OCI-LY7 (cell line): Measurements from ENCODE around the gene GNG7. TPM values are rescaled to one million over a fixed set of nuclear protein-coding genes. Genes with fewer than 3 reads are reported as not detected.

ENCODE experiments used
- BruUV-seq: library from RNA; stranded (reverse); fragments of 400-500 nt; replicated peaks from 2 replicates; lab custom pipeline; 2021; lab: Mats Ljungman, UMichigan
- CTCF ChIA-PET: fragments of 300-600 bp; sonication (Branson Sonifier 250); formaldehyde crosslinking; loops from one replicate; lab custom pipeline; 2022; ENCODE audit warnings: antibody characterized with exemption; ENCODE audit not compliant: unreplicated experiment; lab: Charles Lee
- POLR2A ChIA-PET: fragments of 300-600 bp; sonication (Branson Sonifier 250); formaldehyde crosslinking; loops from one replicate; lab custom pipeline; 2022; ENCODE audit warnings: antibody characterized with exemption; lab: Charles Lee
- DNase-seq: peaks from one replicate; pipeline ENCODE4 v3.0.0-alpha.2; 2015; ENCODE audit warnings: low spot score
- H2AFZ ChIP-seq: fragments of 200-600 bp; sonication (generic), shearing (Covaris generic); 2 replicates; pipeline ENCODE4 v1.6.1; 2014; ENCODE audit warnings: mild to moderate bottlenecking, antibody characterized with exemption, low read length, moderate library complexity
- H3K27ac ChIP-seq: fragments of 200-600 bp; sonication (generic); 2 replicates; pipeline ENCODE4 v1.5.1; 2014; ENCODE audit warnings: mixed run types, low read depth, mild to moderate bottlenecking, moderate library complexity, low read length, inconsistent platforms; ENCODE audit not compliant: poor library complexity, severe bottlenecking
- H3K36me3 ChIP-seq: fragments of 200-600 bp; sonication (generic); 2 replicates; pipeline ENCODE4 v1.6.1; 2014; ENCODE audit warnings: mild to moderate bottlenecking, antibody characterized with exemption, low read length, moderate library complexity, mixed read lengths; ENCODE audit not compliant: insufficient read depth
- H3K4me1 ChIP-seq: fragments of 200-600 bp; sonication (generic); 2 replicates; pipeline ENCODE4 v1.5.1; 2014; ENCODE audit warnings: mild to moderate bottlenecking, low read length; ENCODE audit not compliant: insufficient read depth, poor library complexity, severe bottlenecking
- H3K4me2 ChIP-seq: fragments of 200-600 bp; sonication (generic); 2 replicates; pipeline ENCODE4 v1.6.1; 2014; ENCODE audit warnings: mild to moderate bottlenecking, low read length
- H3K4me3 ChIP-seq: fragments of 200-600 bp; sonication (generic); 2 replicates; pipeline ENCODE4 v1.5.1; 2014; ENCODE audit warnings: mild to moderate bottlenecking, low read depth, low read length; ENCODE audit not compliant: poor library complexity, severe bottlenecking
- H3K79me2 ChIP-seq: fragments of 200-600 bp; sonication (generic); 2 replicates; pipeline ENCODE4 v1.6.1; 2016; ENCODE audit warnings: low read depth, mild to moderate bottlenecking, low read length, moderate library complexity, mixed read lengths; ENCODE audit not compliant: insufficient read depth
- H3K9me2 ChIP-seq: fragments of 200-600 bp; sonication (generic); 2 replicates; pipeline ENCODE4 v1.6.1; 2016; ENCODE audit warnings: mild to moderate bottlenecking, low read length, mixed read lengths; ENCODE audit not compliant: insufficient read depth
- H3K9me3 ChIP-seq: fragments of 200-600 bp; sonication (generic); 2 replicates; pipeline ENCODE4 v1.6.1; 2014; ENCODE audit warnings: mild to moderate bottlenecking, mixed run types, low read length, mixed read lengths
- H4K20me1 ChIP-seq: fragments of 200-600 bp; sonication (generic); 2 replicates; pipeline ENCODE4 v1.6.1; 2014; ENCODE audit warnings: mild to moderate bottlenecking, antibody characterized with exemption, low read length, moderate library complexity, mixed read lengths; ENCODE audit not compliant: insufficient read depth
- CTCF ChIP-seq: fragments of 200-600 bp; sonication (generic); conservative IDR thresholded peaks from 2 replicates; pipeline ENCODE4 v1.5.1; 2014; ENCODE audit warnings: mild to moderate bottlenecking, antibody characterized with exemption, low read length, moderate library complexity, mixed read lengths
- EZH2phosphoT487 ChIP-seq: fragments of 200-600 bp; sonication (generic); IDR thresholded peaks from 2 replicates; pipeline ENCODE4 v1.6.1; 2018; ENCODE audit warnings: low read depth, borderline replicate concordance, mild to moderate bottlenecking, mixed run types, antibody characterized with exemption, low read length, moderate library complexity, mixed read lengths
- intact Hi-C: fragments of 100-400 bp; cut with micrococcal nuclease; formaldehyde crosslinking; loops from one replicate; pipeline ENCODE4 v1.10.0; 2022; ENCODE audit not compliant: unreplicated experiment
- total RNA-seq, 2 experiments: library from RNA; depleted of rRNA in 1 of 2; stranded (reverse); fragments of >200 nt in 1 of 2; shearing (Covaris generic) in 1 of 2; gene quantifications; 2 replicates each; pipeline ENCODE4 v1.2.3, GENCODE V29; 2014 to 2022

The GNG7 gene
- total RNA-seq, 2 experiments from 2014 or later = 13.9 to 15.3 TPM

- Histone ChIP-seq H3K4me3 (no peak overlapping the region), H3K4me2 (no peak overlapping the region), H3K4me1 (peaks cover 6% of the 10 kb centered on the region), H3K79me2 (no peaks in the 10 kb centered on the region), H3K36me3 (no peaks in the 10 kb centered on the region), H3K9me2 (no peaks in the 10 kb centered on the region), H4K20me1 (no peaks in the 10 kb centered on the region), H3K27ac (no peak overlapping the region), H3K9me3 (no peaks in the 10 kb centered on the region; the same call in 1 of the 2 replicates), H2AFZ (no peak overlapping the region)
- TF ChIP-seq EZH2phosphoT487 (no peak), CTCF (no peak)
- intact Hi-C loops = no loop called here
- CTCF ChIA-PET = no interaction called here
- BruUV-seq = no TSS peak
- no peak for DNase-seq
- POLR2A ChIA-PET = no interaction called here
Measured at GRCh38 chr19:2534423-2535013, 168.0 kb downstream of the GNG7 start.

GRCh38 chr19:2533686-2534422 lies 168.6 kb downstream of the GNG7 start:
- BruUV-seq = no TSS peak
- Histone ChIP-seq H3K9me3 (no peaks in the 10 kb centered on the region; the same call in 1 of the 2 replicates), H3K4me2 (no peak overlapping the region), H3K36me3 (no peaks in the 10 kb centered on the region), H4K20me1 (no peaks in the 10 kb centered on the region), H2AFZ (no peak overlapping the region), H3K79me2 (no peaks in the 10 kb centered on the region), H3K9me2 (no peaks in the 10 kb centered on the region), H3K4me3 (no peak overlapping the region), H3K27ac (no peak overlapping the region), H3K4me1 (peaks cover 6% of the 10 kb centered on the region)
- no peak for DNase-seq
- TF ChIP-seq EZH2phosphoT487 (no peak), CTCF (no peak)
- ChIA-PET CTCF (no interaction called here), POLR2A (no interaction called here)
- intact Hi-C loops = no loop called here

- ChIA-PET CTCF (no interaction called here), POLR2A (no interaction called here)
- no peak overlapping the region for H3K4me2 ChIP-seq
- no peak for DNase-seq
- no peak for TF ChIP-seq CTCF
- no peak for TF ChIP-seq EZH2phosphoT487
- H3K9me3 ChIP-seq = no peaks in the 10 kb centered on the region; the same call in 1 of the 2 replicates
- peaks cover 6% of the 10 kb centered on the region for H3K4me1 ChIP-seq
- intact Hi-C loops = no loop called here
- no peak overlapping the region for H3K4me3 ChIP-seq
- no peaks in the 10 kb centered on the region for H3K9me2 ChIP-seq
- no TSS peak for BruUV-seq
- H3K36me3 ChIP-seq = no peaks in the 10 kb centered on the region
- H4K20me1 ChIP-seq = no peaks in the 10 kb centered on the region
- H3K27ac ChIP-seq = no peak overlapping the region
- H2AFZ ChIP-seq = no peak overlapping the region
- H3K79me2 ChIP-seq = no peaks in the 10 kb centered on the region
Measured at GRCh38 chr19:2533072-2533425, 169.4 kb downstream of the GNG7 start.
